Measurements from ENCODE around the gene CD70.

DNA sequence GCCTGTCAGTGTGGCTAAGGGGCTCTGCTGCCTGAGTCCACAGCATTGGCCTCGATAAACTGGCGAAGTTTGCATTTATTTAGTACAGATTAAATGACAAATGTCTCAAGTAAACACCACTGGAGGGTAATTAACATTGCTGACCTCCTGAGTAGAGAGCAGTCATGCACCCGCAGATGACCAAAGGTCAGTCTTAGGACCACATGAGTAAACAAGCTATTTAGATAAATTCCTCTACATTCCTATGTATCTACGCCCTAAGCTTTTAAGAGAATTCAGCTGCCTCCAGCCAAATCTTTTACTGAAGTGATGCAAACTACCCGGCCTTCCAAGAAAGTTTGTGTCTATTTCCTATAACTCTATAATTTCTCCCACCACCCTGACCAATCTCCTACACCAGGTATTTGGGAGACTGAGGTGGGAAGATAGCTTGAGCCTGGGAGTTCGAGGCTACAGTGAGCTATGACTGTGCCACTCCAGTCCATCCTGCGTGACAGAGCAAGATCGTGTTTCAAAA is 22.9 kb downstream of the CD70 start:
- TF ChIP-seq ISL1 (CRISPR knock-in tag; IDR thresholded peaks at IDR 0.05) (no peak), ARNTL (CRISPR knock-in tag; IDR thresholded peaks at IDR 0.05; ENCODE audit: borderline replicate concordance, low read depth) (no peak), TOX (CRISPR knock-in tag; IDR thresholded peaks at IDR 0.05; ENCODE audit: borderline replicate concordance) (no peak), ZNF70 (CRISPR knock-in tag; IDR thresholded peaks at IDR 0.05) (no peak), ZNF8 (CRISPR knock-in tag; IDR thresholded peaks at IDR 0.05) (no peak), PATZ1 (CRISPR knock-in tag; IDR thresholded peaks at IDR 0.05; ENCODE audit: borderline replicate concordance) (no peak), ZFP30 (CRISPR knock-in tag; IDR thresholded peaks at IDR 0.05) (no peak), ESRRG (CRISPR knock-in tag; IDR thresholded peaks at IDR 0.05) (no peak)

Measured in SK-N-SH treated with all-trans-retinoic acid at 6 μM for 48 hours (cell line).